CD4-positive, alpha-beta T cell treated with Interferon gamma for 1 hour (primary cell): Measurements from ENCODE around the gene AGTPBP1.
A peak's percentile ranks its signal among the peaks of the same experiment; 100 is the strongest.
"Not testable (repeated sequence)": the region's sequence is repeated elsewhere in the genome, so short reads cannot be mapped to it uniquely, and the experiment has no call there.

Experiments used
- DNase-seq: peaks from one replicate; pipeline ENCODE4 v3.0.0-alpha.2; 2020

AGTPBP1 gene

GRCh38 chr9:85610074-85610860 is 131.5 kb downstream of the AGTPBP1 start:
- DNase-seq, result peak; percentile 12

GRCh38 chr9:85605905-85606304 is 135.8 kb downstream of the AGTPBP1 start:
- no peak for DNase-seq

- DNase-seq, result no peak
Measured at GRCh38 chr9:85603936-85604335, 137.8 kb downstream of the AGTPBP1 start.

- no peak for DNase-seq
Measured at GRCh38 chr9:85602742-85603141, 139.0 kb downstream of the AGTPBP1 start.

GRCh38 chr9:85600675-85601263 is 141.0 kb downstream of the AGTPBP1 start:
- DNase-seq, result no peak

- no peak for DNase-seq
Measured at GRCh38 chr9:85599540-85600105, 142.1 kb downstream of the AGTPBP1 start.

- DNase-seq, result no peak
Measured at GRCh38 chr9:85594316-85594715, 147.4 kb downstream of the AGTPBP1 start.

- no peak for DNase-seq
Measured at GRCh38 chr9:85586684-85587083, 155.1 kb downstream of the AGTPBP1 start.

- DNase-seq, result no peak
Measured at GRCh38 chr9:85577353-85577952, 164.3 kb downstream of the AGTPBP1 start.

GRCh38 chr9:85575868-85576267 is 165.9 kb downstream of the AGTPBP1 start:
- DNase-seq, result no peak

- not testable (repeated sequence) for DNase-seq
Measured at GRCh38 chr9:85573546-85573945, 168.2 kb downstream of the AGTPBP1 start.

GRCh38 chr9:85572917-85573316 is 168.8 kb downstream of the AGTPBP1 start:
- DNase-seq, result not testable (repeated sequence)

- no peak for DNase-seq
Measured at GRCh38 chr9:85569988-85570387, 171.8 kb downstream of the AGTPBP1 start.

GRCh38 chr9:85559526-85559925 is 182.2 kb downstream of the AGTPBP1 start:
- DNase-seq, result no peak

GRCh38 chr9:85554349-85554748 is 187.4 kb downstream of the AGTPBP1 start:
- no peak for DNase-seq

- DNase-seq, result no peak
Measured at GRCh38 chr9:85553475-85553874, 188.3 kb downstream of the AGTPBP1 start.

GRCh38 chr9:85547599-85547998 is 194.2 kb downstream of the AGTPBP1 start:
- DNase-seq, result no peak

- no peak for DNase-seq
Measured at GRCh38 chr9:85543196-85543595, 198.6 kb downstream of the AGTPBP1 start.

GRCh38 chr9:85541876-85542275 is 199.9 kb downstream of the AGTPBP1 start:
- DNase-seq, result no peak

GRCh38 chr9:85536514-85536913 is 205.2 kb downstream of the AGTPBP1 start:
- no peak for DNase-seq

- no peak for DNase-seq
Measured at GRCh38 chr9:85536076-85536475, 205.7 kb downstream of the AGTPBP1 start.

GRCh38 chr9:85534340-85534739 is 207.4 kb downstream of the AGTPBP1 start:
- peak; percentile 19 for DNase-seq

- DNase-seq, result no peak
Measured at GRCh38 chr9:85533538-85533937, 208.2 kb downstream of the AGTPBP1 start.

- DNase-seq, result no peak
Measured at GRCh38 chr9:85530721-85531120, 211.0 kb downstream of the AGTPBP1 start.
